ENCODE data around the gene MAPK7.

- TF ChIP-seq GATA2 (IDR thresholded peaks at IDR 0.05; ENCODE audit: low read depth, low read length) (no peak), GATA3 (IDR thresholded peaks at IDR 0.05; ENCODE audit: low read depth, low read length) (no peak)
These were observed 15.8 kb upstream of the MAPK7 start, which contains the start of gene B9D1 for GRCh38 chr17:19362277-19363113.
